HEK293 (cell line): ENCODE measurements around the gene UBXN6.

Experiments
- CTCF ChIA-PET: fragments of 350-600 bp; formaldehyde crosslinking; extraction: SDS; loops from one replicate; lab custom pipeline; 2021; ENCODE audit warnings: antibody characterized with exemption; lab: Yijun Ruan, JAX
- POLR2A ChIA-PET: fragments of 300-600 bp; formaldehyde crosslinking; extraction: SDS; loops from one replicate; lab custom pipeline; 2020; ENCODE audit warnings: antibody characterized with exemption, inconsistent platforms; lab: Yijun Ruan, JAX
- H3K27ac ChIP-seq: fragments of 200-500 bp; sonication (Bioruptor generic); 2 replicates; pipeline ENCODE4 v1.5.1; 2014; ENCODE audit warnings: low read depth, low read length, control low read depth, inconsistent platforms; ENCODE audit errors: extremely low read depth
- H3K36me3 ChIP-seq, 2 experiments: fragments of 200-500 bp in 1 of 2; sonication (Bioruptor generic) in 1 of 2; 1 replicate in 1 of 2; 2 replicates in 1 of 2; pipeline ENCODE4 v1.5.1; 2014 to 2017; ENCODE audit warnings: inconsistent platforms in 2 of 2, low read length in 2 of 2; ENCODE audit not compliant: control insufficient read depth in 2 of 2, insufficient read depth in 1 of 2
- H3K4me1 ChIP-seq: fragments of 200-500 bp; sonication (Bioruptor generic); 2 replicates; pipeline ENCODE4 v1.5.1; 2014; ENCODE audit warnings: mild to moderate bottlenecking, low read length, inconsistent platforms; ENCODE audit not compliant: control insufficient read depth, insufficient read depth
- H3K4me3 ChIP-seq: 2 replicates; pipeline ENCODE4 v1.5.1; 2011; ENCODE audit warnings: low read depth, mild to moderate bottlenecking, control low read depth, low read length, moderate library complexity
- H3K9me3 ChIP-seq: fragments of 200-500 bp; sonication (Bioruptor generic); 2 replicates; pipeline ENCODE4 v1.5.1; 2014; ENCODE audit warnings: low read depth, low read length, inconsistent platforms; ENCODE audit not compliant: control insufficient read depth, insufficient read depth
- FEZF1 ChIP-seq: fragments of 450-650 bp; formaldehyde crosslinking; IDR thresholded peaks from 2 replicates; pipeline ENCODE4 v1.5.1; 2016; ENCODE audit warnings: missing biosample characterization, missing genetic modification characterization
- HOXC10 ChIP-seq: sonication (generic); formaldehyde crosslinking; IDR thresholded peaks from 2 replicates; pipeline ENCODE4 v1.8.1; 2023; ENCODE audit warnings: mild to moderate bottlenecking, missing genetic modification reagents
- MYNN ChIP-seq: fragments of 450-650 bp; formaldehyde crosslinking; IDR thresholded peaks from 2 replicates; pipeline ENCODE4 v1.5.1; 2016; ENCODE audit warnings: missing biosample characterization, missing genetic modification characterization, borderline replicate concordance
- PATZ1 ChIP-seq: fragments of 450-650 bp; formaldehyde crosslinking; IDR thresholded peaks from 2 replicates; pipeline ENCODE4 v1.5.1; 2016; ENCODE audit warnings: missing biosample characterization, missing genetic modification characterization
- PRDM1 ChIP-seq: fragments of 450-650 bp; formaldehyde crosslinking; IDR thresholded peaks from 2 replicates; pipeline ENCODE4; 2016; ENCODE audit warnings: missing biosample characterization, missing genetic modification characterization
- SP7 ChIP-seq: fragments of 450-650 bp; formaldehyde crosslinking; IDR thresholded peaks from 2 replicates; pipeline ENCODE4 v1.5.1; 2016; ENCODE audit warnings: missing biosample characterization, missing genetic modification characterization
- YY2 ChIP-seq: fragments of 450-650 bp; formaldehyde crosslinking; IDR thresholded peaks from 2 replicates; pipeline ENCODE4 v1.5.1; 2016; ENCODE audit warnings: missing biosample characterization, missing genetic modification characterization
- ZNF112 ChIP-seq: fragments of 450-650 bp; formaldehyde crosslinking; IDR thresholded peaks from 2 replicates; pipeline ENCODE4 v1.5.0; 2017; ENCODE audit warnings: missing biosample characterization, missing genetic modification characterization
- ZNF121 ChIP-seq: fragments of 450-650 bp; formaldehyde crosslinking; IDR thresholded peaks from 2 replicates; pipeline ENCODE4 v1.5.1; 2016; ENCODE audit warnings: missing biosample characterization, missing genetic modification characterization
- ZNF274 ChIP-seq, 2 experiments: fragments of 200-500 bp in 1 of 2; fragments of 450-650 bp in 1 of 2; sonication (Bioruptor generic) in 1 of 2; formaldehyde crosslinking in 1 of 2; IDR thresholded peaks; 2 replicates each; pipeline versions ENCODE4 v1.5.1 to v1.6.1; 2014 to 2016; ENCODE audit warnings: borderline replicate concordance in 1 of 2, inconsistent platforms in 1 of 2, low read length in 1 of 2, missing biosample characterization in 1 of 2, missing genetic modification characterization in 1 of 2
- ZNF302 ChIP-seq: fragments of 450-650 bp; formaldehyde crosslinking; IDR thresholded peaks from 2 replicates; pipeline ENCODE4 v1.5.1; 2016; ENCODE audit warnings: missing biosample characterization, missing genetic modification characterization, low read depth
- ZNF311 ChIP-seq: fragments of 450-650 bp; formaldehyde crosslinking; IDR thresholded peaks from 2 replicates; pipeline ENCODE4 v1.5.1; 2017; ENCODE audit warnings: missing biosample characterization, missing genetic modification characterization, borderline replicate concordance
- ZNF354C ChIP-seq: fragments of 450-650 bp; formaldehyde crosslinking; IDR thresholded peaks from 2 replicates; pipeline ENCODE4 v1.5.1; 2016; ENCODE audit warnings: missing biosample characterization, missing genetic modification characterization, low read depth, borderline replicate concordance
- ZNF423 ChIP-seq: fragments of 450-650 bp; formaldehyde crosslinking; IDR thresholded peaks from 2 replicates; pipeline ENCODE4 v1.5.1; 2016; ENCODE audit warnings: missing biosample characterization, missing genetic modification characterization
- ZNF677 ChIP-seq: fragments of 450-650 bp; IDR thresholded peaks from 2 replicates; pipeline ENCODE4 v1.5.0; 2018; ENCODE audit warnings: missing biosample characterization, mild to moderate bottlenecking, missing genetic modification characterization, moderate library complexity
- ZNF707 ChIP-seq: fragments of 450-650 bp; formaldehyde crosslinking; IDR thresholded peaks from 2 replicates; pipeline ENCODE4 v1.5.1; 2016; ENCODE audit warnings: missing biosample characterization, missing genetic modification characterization
- ZNF837 ChIP-seq: fragments of 450-650 bp; formaldehyde crosslinking; IDR thresholded peaks from 2 replicates; pipeline ENCODE4 v1.5.1; 2016; ENCODE audit warnings: missing biosample characterization, missing genetic modification characterization
- TF ChIP-seq, protein P1 (sequence below): fragments of 450-650 bp; formaldehyde crosslinking; IDR thresholded peaks from 2 replicates; pipeline ENCODE4 v1.5.1; 2016; ENCODE audit warnings: missing biosample characterization, missing genetic modification characterization, borderline replicate concordance
- TF ChIP-seq, protein P2 (sequence below): fragments of 450-650 bp; formaldehyde crosslinking; IDR thresholded peaks from 2 replicates; pipeline ENCODE4 v1.5.1; 2016; ENCODE audit warnings: missing biosample characterization, missing genetic modification characterization

The UBXN6 gene

DNA sequence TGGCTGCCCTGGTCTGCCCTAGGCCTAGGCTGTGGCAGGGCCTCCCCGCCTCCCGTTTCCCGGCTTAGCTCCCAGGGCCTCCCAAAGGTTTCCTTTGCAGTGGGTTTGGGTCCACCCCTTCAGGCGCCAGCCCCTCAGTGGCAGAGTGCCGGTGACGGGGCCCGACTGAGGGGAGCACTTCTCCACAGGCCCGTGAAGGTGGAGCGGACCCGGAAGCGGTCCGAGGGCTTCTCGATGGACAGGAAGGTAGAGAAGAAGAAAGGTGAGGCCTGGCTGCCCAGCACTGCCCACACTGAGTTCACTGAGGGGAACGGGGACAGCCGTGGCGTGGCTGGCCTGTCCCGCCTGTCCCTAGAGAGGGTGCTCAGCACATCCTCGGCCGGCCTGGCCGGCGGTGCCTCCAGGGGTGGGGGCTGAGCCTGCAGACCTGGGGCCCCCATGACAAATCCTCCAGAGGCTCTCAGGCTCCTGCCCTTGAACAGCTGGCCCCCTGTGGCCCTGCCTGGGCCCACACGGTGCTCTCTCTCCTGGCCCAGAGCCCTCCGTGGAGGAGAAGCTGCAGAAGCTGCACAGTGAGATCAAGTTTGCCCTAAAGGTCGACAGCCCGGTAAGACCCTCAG, 40.3 kb upstream of the UBXN6 start:
- H3K27ac ChIP-seq, result no peak overlapping the region
- H3K4me1 ChIP-seq, result no peaks in the 10 kb centered on the region
- H3K36me3 ChIP-seq, result peaks cover 17 to 85% of the 10 kb centered on the region in 2 experiments; a peak in 2 of 3 replicates
- ChIA-PET POLR2A (interaction anchor here (0.6 to 1.3 kb wide), 4 partner anchors 16 to 95 kb away, joined by 3 to 4 read pairs (median 3); partner anchors contain the start of gene HDGFL2), CTCF (interaction anchor here (1.2 kb wide), 1 partner anchor 98 kb away, joined by 3 read pairs; the partner anchor contains the start of gene SH3GL1)
- no peak overlapping the region for H3K4me3 ChIP-seq
- no peak for TF ChIP-seq ZNF837 (tag by site-specific recombination)
- no peak for TF ChIP-seq ZNF274 (IDR thresholded peaks at IDR 0.05; ENCODE audit: low read length)
- no peak for TF ChIP-seq ZNF274 (tag by site-specific recombination; IDR thresholded peaks at IDR 0.05; ENCODE audit: borderline replicate concordance)
- TF ChIP-seq PATZ1, result no peak
- TF ChIP-seq ZNF423 (tag by site-specific recombination), result no peak
- no peak for TF ChIP-seq HOXC10 (CRISPR knock-in tag)
- TF ChIP-seq ZNF302 (tag by site-specific recombination), result no peak
- no peak for TF ChIP-seq ZNF354C
- TF ChIP-seq YY2, result no peak
- TF ChIP-seq, protein P1, sequence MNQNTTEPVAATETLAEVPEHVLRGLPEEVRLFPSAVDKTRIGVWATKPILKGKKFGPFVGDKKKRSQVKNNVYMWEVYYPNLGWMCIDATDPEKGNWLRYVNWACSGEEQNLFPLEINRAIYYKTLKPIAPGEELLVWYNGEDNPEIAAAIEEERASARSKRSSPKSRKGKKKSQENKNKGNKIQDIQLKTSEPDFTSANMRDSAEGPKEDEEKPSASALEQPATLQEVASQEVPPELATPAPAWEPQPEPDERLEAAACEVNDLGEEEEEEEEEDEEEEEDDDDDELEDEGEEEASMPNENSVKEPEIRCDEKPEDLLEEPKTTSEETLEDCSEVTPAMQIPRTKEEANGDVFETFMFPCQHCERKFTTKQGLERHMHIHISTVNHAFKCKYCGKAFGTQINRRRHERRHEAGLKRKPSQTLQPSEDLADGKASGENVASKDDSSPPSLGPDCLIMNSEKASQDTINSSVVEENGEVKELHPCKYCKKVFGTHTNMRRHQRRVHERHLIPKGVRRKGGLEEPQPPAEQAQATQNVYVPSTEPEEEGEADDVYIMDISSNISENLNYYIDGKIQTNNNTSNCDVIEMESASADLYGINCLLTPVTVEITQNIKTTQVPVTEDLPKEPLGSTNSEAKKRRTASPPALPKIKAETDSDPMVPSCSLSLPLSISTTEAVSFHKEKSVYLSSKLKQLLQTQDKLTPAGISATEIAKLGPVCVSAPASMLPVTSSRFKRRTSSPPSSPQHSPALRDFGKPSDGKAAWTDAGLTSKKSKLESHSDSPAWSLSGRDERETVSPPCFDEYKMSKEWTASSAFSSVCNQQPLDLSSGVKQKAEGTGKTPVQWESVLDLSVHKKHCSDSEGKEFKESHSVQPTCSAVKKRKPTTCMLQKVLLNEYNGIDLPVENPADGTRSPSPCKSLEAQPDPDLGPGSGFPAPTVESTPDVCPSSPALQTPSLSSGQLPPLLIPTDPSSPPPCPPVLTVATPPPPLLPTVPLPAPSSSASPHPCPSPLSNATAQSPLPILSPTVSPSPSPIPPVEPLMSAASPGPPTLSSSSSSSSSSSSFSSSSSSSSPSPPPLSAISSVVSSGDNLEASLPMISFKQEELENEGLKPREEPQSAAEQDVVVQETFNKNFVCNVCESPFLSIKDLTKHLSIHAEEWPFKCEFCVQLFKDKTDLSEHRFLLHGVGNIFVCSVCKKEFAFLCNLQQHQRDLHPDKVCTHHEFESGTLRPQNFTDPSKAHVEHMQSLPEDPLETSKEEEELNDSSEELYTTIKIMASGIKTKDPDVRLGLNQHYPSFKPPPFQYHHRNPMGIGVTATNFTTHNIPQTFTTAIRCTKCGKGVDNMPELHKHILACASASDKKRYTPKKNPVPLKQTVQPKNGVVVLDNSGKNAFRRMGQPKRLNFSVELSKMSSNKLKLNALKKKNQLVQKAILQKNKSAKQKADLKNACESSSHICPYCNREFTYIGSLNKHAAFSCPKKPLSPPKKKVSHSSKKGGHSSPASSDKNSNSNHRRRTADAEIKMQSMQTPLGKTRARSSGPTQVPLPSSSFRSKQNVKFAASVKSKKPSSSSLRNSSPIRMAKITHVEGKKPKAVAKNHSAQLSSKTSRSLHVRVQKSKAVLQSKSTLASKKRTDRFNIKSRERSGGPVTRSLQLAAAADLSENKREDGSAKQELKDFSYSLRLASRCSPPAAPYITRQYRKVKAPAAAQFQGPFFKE (tag by site-specific recombination), result no peak
- no peak for TF ChIP-seq ZNF677 (tag by site-specific recombination)
- TF ChIP-seq FEZF1 (tag by site-specific recombination), result no peak
- TF ChIP-seq ZNF121 (tag by site-specific recombination), result no peak
- TF ChIP-seq MYNN (tag by site-specific recombination), result no peak
- no peak for TF ChIP-seq ZNF112 (tag by site-specific recombination)
- no peak for TF ChIP-seq PRDM1 (tag by site-specific recombination)
- TF ChIP-seq ZNF707 (tag by site-specific recombination), result no peak
- TF ChIP-seq ZNF311, result no peak
- TF ChIP-seq, protein P2, sequence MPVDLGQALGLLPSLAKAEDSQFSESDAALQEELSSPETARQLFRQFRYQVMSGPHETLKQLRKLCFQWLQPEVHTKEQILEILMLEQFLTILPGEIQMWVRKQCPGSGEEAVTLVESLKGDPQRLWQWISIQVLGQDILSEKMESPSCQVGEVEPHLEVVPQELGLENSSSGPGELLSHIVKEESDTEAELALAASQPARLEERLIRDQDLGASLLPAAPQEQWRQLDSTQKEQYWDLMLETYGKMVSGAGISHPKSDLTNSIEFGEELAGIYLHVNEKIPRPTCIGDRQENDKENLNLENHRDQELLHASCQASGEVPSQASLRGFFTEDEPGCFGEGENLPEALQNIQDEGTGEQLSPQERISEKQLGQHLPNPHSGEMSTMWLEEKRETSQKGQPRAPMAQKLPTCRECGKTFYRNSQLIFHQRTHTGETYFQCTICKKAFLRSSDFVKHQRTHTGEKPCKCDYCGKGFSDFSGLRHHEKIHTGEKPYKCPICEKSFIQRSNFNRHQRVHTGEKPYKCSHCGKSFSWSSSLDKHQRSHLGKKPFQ (tag by site-specific recombination), result no peak
- no peak for TF ChIP-seq SP7 (tag by site-specific recombination)
- H3K9me3 ChIP-seq, result no peaks in the 10 kb centered on the region
